Stimulated activated CD8-positive, alpha-beta memory T cell treated with anti-CD3 and anti-CD28 coated beads, Interleukin-15, amount 100 ng/mL, for 4 hours (primary cell): ENCODE results near the gene RALGPS1.
A peak's percentile ranks its signal among the peaks of the same experiment; 100 is the strongest.
"Not testable (repeated sequence)": the region's sequence is repeated elsewhere in the genome, so short reads cannot be mapped to it uniquely, and the experiment has no call there.

ENCODE experiments used
- DNase-seq, 2 donors: peaks; one replicate each; pipeline ENCODE4 v3.0.0-alpha.2; 2020; ENCODE audit warnings: low read depth in 2 of 2

Gene RALGPS1

GRCh38 chr9:126988857-126989256 lies 74.3 kb downstream of the RALGPS1 start:
- no peak for DNase-seq

DNA sequence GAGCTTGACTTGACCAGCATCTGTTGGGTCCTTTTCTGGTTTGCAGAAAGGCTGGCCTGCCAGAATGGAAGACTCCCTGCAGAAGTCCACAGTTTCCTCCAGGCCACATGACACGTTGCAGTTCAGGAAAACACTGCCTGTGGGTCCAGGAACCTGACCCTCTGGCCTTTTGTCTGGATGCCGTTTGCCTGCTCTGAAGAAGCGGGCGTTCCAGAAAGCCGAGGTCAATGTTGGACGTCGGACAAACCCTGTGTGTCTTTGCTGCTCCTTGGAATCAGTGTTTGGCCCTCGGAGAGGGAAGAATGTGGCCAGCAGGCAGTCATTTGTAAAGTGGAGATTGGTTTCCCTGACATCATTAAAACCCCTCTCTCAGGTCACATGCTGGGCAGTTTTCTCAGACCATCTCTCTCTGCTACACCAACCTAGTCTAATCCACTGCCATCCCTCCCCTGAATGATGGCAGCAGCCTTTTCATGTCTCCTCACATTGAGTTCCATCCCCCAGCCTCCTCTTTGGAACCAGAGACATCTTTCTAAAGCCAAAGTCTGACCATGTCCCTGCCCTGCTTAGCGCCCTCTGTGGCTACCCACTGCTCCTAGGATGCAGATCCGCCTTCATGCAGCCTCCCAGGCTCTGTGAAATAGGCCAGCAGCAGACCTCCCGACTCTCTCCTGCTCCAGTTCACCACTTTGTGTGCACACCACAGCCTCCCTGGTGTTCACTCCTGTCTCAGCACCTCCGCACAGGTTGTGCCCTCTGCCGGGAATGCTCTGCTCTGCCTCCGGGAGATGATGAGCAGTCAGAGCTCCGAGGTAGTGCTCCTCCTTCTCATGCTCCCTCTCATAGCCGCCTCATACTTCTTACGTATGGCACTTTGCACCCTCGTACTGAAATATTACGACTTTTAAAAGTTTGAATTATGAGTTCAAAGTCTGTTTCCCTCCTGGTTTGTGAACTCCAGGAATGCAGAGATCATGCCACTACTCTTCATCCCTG lies 75.6 kb downstream of the RALGPS1 start:
- no peak for DNase-seq

- no peak for DNase-seq
These were observed 76.6 kb downstream of the RALGPS1 start for GRCh38 chr9:126991183-126991582.

DNA sequence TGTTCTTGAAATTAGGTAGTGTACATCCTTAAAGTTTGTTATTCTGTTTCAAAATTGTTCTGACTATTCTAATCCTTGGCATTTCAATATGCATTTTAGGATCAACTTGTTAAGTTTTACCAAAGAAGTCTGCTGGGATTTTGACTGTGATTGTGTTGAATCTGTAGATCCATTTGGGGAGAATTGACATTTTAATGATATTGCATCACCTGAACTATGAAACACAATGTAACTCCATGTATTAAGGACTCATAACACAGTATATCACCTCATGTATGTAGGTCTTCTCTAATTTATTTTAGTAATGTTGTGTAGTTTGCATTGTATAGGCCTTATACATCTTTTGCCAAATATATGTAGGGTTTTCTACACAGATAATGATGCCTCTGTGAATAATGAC lies 77.8 kb downstream of the RALGPS1 start:
- no peak for DNase-seq

DNA sequence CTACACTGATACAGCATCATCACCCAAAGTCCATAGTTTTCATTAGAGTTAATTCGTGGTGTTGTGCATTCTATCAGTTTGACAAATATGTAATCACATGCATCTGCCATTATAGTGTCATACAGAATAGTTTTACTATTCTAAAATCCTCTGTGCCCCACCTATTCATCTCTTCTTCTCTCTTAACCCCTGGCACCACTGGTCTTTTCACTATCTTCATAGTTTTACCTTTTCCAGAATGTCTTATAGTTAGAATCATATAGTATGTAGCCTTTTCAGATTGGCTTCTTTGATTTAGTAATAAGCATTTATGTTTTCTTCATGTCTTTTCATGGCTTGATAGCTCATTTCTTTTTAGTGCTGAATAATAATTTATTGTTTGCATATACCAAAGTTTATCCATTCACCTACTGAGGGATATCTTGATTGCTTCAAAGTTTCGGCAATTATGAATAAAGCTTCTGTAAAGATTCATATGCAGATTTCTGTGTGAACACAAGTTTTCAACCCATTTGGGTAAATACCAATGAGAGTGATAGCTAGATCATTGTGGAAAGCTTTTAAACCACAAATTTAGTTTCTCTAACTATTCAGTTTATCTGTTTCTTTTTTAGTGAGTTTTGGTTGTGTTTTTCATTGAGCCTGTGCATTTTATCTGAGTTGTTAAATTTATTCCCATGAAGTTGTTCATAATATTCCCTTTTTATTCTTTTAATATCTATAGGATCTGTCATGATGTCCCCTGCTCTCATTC lies 84.9 kb downstream of the RALGPS1 start:
- DNase-seq, result no peak

DNA sequence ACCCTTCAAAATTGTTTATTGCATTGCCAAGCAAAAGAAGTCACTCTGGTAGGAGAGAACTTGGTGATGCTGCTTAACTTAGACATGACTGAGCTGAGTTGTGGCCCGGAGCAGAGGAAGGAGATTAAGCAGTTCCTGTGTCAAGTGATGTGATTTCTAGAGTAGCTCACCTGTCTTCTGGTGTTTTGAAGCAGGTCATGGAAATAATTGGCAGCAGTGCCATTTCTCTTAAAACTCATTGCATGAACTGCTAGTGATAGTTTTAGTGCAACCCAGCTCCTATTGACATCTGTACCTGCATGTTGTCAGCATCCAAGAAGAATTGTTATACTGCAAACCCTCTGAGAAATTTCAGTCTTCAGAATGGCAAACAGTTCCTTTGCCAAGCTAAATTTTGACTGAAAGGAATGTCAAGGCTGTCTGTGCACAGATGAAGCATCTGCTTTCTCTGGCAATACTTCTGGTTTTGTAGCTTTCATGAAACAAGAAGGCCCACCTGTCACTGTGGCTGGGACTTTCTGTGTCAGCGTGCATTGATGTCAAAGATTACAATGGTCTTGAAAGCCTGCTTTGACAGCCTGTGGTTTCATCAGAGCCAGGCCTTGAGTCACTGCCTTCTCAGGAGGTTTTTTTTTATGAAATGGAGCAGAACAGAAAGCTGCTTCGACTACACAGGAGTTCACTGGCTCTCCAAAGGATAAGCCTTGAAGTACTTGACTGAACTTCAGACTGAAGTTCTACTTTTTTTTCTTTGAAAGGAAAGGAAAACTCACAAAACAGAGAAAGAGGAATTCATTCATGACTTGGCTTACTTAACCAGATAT lies 90.6 kb downstream of the RALGPS1 start:
- peak; percentile 34 to 63 for DNase-seq

DNA sequence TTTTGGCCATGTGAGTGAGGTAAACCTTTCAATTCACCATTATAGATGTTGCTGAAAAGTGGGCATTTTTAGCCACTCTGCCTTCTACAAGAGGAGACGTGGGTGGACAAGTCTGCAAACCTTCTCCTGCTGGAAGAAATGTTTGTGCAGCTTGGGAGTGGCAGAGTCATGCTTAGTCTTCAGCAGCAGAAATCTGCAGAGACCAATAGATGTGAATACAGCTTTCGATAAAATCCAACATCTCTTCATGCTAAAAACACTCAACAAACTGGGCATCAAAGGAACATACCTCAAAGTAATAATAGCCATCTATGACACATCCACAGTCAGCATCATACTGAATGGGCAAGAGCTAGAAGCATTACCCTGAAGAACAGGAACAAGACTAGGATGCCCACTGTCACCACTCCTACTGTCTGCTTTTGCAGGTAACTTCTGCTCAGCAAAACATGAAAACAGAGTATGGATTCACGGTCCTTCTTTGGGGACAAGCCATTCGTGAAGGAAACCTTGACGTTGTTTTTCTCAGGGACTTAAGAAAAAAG lies 91.3 kb downstream of the RALGPS1 start:
- no peak for DNase-seq

- DNase-seq, result no peak
These were observed 93.1 kb downstream of the RALGPS1 start for GRCh38 chr9:127007638-127008037.

- DNase-seq, result no peak
These were observed 93.5 kb downstream of the RALGPS1 start for GRCh38 chr9:127008076-127008475.

GRCh38 chr9:127011772-127012171 lies 97.2 kb downstream of the RALGPS1 start:
- DNase-seq, result no peak

DNA sequence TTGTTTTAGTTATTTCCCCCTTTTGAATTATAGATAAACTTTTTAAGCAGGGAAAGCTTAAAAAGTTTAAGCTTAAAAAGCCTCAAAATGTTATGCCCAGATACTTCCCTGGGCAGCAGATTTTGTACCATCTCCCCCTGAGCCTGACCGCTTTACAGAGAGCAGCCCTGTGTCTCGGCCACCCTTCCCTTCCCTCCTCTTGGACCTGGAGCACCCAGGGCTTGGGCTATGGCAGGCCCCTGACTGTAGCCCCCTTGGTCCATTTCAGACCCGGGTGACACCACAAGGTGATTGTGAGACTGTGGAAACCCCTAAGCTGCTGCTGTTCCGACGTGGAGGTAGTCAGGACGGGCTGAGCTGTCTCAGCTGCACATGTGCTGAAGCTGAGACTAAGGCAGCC lies 97.7 kb downstream of the RALGPS1 start:
- no peak for DNase-seq

- DNase-seq, result no peak
These were observed 99.0 kb downstream of the RALGPS1 start for GRCh38 chr9:127013597-127013996.

- no peak for DNase-seq
These were observed 99.8 kb downstream of the RALGPS1 start for GRCh38 chr9:127014216-127014909.

- DNase-seq, result no peak
These were observed 100.4 kb downstream of the RALGPS1 start for GRCh38 chr9:127014910-127015540.

- no peak for DNase-seq
These were observed 101.4 kb downstream of the RALGPS1 start for GRCh38 chr9:127015921-127016512.

DNA sequence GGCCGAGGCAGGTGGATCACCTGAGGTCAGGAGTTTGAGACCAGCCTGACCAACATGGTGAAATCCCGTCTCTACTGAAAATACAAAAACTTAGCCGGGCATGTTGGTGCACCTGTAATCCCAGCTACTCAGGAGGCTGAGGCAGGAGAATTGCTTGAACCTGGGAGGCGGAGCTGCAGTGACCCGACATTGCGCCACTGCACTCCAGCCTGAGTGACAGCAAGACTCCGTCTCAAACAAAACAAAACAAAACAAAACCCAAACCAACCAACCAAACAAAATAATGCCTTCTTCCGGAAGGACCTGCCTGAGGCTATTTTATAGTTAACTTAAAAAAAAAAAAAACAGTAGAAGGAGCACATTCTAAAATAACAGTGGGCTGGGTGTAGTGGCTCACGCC lies 103.4 kb downstream of the RALGPS1 start:
- not testable (repeated sequence) for DNase-seq

DNA sequence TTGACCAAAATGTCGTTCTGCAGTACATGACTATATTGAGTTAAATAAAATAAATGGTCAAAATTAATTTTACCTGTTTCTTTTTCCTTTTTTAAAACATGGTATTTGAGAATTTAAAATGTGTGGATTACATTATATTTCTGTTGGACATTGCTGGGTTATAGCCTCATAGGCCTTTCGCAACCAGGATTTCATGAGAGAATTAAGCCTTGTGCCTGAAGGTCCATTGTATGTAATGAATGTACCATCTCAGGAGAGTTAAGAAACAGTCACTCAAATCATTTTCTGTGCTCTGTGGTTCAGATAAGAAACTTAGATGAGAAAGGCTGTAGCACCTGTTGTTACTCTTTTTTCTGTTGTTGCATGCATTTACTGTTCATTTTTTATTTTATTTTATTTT lies 104.4 kb downstream of the RALGPS1 start:
- DNase-seq, result no peak

DNA sequence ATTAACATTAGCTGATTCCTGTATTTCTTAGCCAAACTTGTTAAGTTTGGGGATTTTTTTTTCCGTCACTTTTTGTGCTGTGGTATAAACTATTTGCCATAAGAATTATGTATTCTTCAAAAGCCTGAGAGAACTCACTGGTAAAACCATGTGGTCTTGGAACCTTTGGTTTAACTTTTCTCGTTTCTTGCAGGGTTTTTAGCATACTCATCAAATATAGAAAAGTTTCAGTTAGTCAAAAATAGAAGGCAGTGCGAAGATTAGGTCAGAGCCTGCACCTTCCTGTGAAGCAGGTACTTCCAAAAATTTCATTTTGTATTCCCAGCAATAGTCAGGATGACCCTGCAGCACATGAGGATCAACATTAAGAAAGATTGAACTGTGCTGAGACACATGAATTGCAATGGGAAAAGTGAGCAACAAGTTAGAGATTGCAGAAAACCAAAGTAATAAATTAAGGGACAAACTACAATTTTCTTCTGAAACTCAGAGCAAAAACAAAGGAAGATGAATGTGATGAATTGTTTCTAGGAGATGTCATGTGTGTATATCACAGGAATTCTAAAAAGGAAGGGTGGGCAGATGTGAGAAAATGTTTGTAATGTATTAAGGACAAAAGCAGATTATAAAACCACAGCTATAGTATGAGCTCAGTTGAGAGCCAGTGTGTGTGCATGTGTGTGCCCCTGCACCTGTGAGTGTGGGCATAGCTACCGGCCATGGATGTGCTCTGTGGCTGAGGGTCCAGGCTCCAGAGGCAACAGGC lies 105.6 kb downstream of the RALGPS1 start:
- no peak for DNase-seq

DNA sequence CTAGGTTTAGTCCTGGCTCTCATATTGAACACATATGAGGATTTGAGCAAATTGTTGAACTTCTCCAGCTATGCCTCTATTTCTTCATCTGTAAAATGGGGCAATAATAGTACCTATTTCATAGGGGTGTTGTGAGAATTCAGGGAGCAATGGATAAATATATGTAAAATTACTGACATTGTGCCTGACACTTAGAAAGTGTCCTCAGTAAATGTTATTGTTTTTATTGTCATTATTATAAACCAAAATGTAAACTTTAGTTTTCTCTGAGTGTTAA lies 106.2 kb downstream of the RALGPS1 start:
- no peak for DNase-seq
